Measurements from ENCODE around the gene OCA2.

The OCA2 gene

GRCh38 chr15:27933562-27933961 lies 165.6 kb downstream of the OCA2 start:
- DNase-seq = no peak

- DNase-seq = no peak
Measured at GRCh38 chr15:27932600-27932999, 166.5 kb downstream of the OCA2 start.

GRCh38 chr15:27928386-27928785 lies 170.7 kb downstream of the OCA2 start:
- no peak for DNase-seq

- DNase-seq = no peak
Measured at GRCh38 chr15:27912283-27912682, 186.8 kb downstream of the OCA2 start.

GRCh38 chr15:27906802-27907201 lies 192.3 kb downstream of the OCA2 start:
- no peak for DNase-seq

- DNase-seq = no peak
Measured at GRCh38 chr15:27903405-27903804, 195.7 kb downstream of the OCA2 start.

GRCh38 chr15:27902680-27903385 lies 196.3 kb downstream of the OCA2 start:
- DNase-seq = no peak

- DNase-seq = no peak
Measured at GRCh38 chr15:27899583-27900285, 199.4 kb downstream of the OCA2 start.

GRCh38 chr15:27897481-27897880 lies 201.6 kb downstream of the OCA2 start:
- DNase-seq = no peak

GRCh38 chr15:27894645-27895044 lies 204.5 kb downstream of the OCA2 start:
- DNase-seq = no peak

- DNase-seq = no peak
Measured at GRCh38 chr15:27889258-27889657, 209.9 kb downstream of the OCA2 start.

- no peak for DNase-seq
Measured at GRCh38 chr15:27885201-27885600, 213.9 kb downstream of the OCA2 start.

- DNase-seq = no peak
Measured at GRCh38 chr15:27884726-27885125, 214.4 kb downstream of the OCA2 start.

GRCh38 chr15:27878841-27879240 lies 220.3 kb downstream of the OCA2 start:
- no peak for DNase-seq

- DNase-seq = no peak
Measured at GRCh38 chr15:27873828-27874227, 225.3 kb downstream of the OCA2 start.

- DNase-seq = no peak
Measured at GRCh38 chr15:27873039-27873438, 226.1 kb downstream of the OCA2 start.

GRCh38 chr15:27872355-27872754 lies 226.8 kb downstream of the OCA2 start:
- DNase-seq = no peak

- DNase-seq = no peak
Measured at GRCh38 chr15:27871902-27872260, 227.2 kb downstream of the OCA2 start.

- DNase-seq = no peak
Measured at GRCh38 chr15:27871078-27871901, 227.8 kb downstream of the OCA2 start.

GRCh38 chr15:27870320-27870719 lies 228.8 kb downstream of the OCA2 start:
- DNase-seq = no peak

GRCh38 chr15:27869697-27870281 lies 229.3 kb downstream of the OCA2 start:
- DNase-seq = no peak

GRCh38 chr15:27868828-27869404 lies 230.2 kb downstream of the OCA2 start:
- DNase-seq = no peak

- no peak for DNase-seq
Measured at GRCh38 chr15:27867861-27868260, 231.3 kb downstream of the OCA2 start.
